Measurements from ENCODE around the gene SDF4. TPM values are rescaled to one million over a fixed set of nuclear protein-coding genes. Genes with fewer than 3 reads are reported as not detected.

The SDF4 gene
- total RNA-seq, 1 donor from 2014 or later, result 74.2 TPM

DNA sequence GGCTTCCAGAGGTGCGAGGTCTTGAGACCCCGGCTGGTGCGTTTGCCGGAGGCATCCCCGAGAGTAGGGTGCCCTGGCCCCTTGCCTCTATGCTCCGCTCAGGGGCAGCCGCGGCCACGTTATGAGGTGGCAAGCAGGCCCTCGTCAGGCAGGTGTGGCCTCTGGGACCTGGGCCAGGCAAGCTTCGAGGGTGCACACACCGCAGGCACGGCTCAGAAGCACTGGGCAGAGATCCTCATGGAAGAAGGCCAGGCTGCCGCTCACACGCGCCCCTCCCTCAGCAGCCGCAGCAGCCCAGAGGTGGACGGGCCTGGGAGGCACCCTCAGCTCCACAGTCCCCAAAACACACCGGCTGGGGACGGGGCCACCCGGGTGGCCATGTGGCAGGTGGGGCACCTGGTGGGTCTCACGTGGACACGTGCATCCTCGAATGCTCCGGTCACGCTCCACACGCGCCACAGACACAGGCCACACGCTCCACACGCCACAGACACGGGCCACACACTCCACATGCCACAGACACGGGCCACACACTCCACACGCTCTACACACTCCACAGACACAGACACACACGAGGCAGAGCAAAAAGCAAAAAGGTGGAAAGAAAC is 6.5 kb downstream of the SDF4 start:
- no peak for DNase-seq (ENCODE audit: extremely low spot score in 2 of 2)
- Histone ChIP-seq H3K4me1 (peaks cover 32% of the 10 kb centered on the region), H3K27me3 (no peaks in the 10 kb centered on the region), H3K4me3 (no peak overlapping the region), H3K27ac (no peak overlapping the region), H3K36me3 (peaks cover 0 to 57% of the 10 kb centered on the region in 2 donors), H3K9me3 (no peaks in the 10 kb centered on the region)
- intact Hi-C loops (cut with DNase I), result no loop called here
- TF ChIP-seq POLR2A (IDR thresholded peaks at IDR 0.05), result no peak
- TF ChIP-seq, protein P1, sequence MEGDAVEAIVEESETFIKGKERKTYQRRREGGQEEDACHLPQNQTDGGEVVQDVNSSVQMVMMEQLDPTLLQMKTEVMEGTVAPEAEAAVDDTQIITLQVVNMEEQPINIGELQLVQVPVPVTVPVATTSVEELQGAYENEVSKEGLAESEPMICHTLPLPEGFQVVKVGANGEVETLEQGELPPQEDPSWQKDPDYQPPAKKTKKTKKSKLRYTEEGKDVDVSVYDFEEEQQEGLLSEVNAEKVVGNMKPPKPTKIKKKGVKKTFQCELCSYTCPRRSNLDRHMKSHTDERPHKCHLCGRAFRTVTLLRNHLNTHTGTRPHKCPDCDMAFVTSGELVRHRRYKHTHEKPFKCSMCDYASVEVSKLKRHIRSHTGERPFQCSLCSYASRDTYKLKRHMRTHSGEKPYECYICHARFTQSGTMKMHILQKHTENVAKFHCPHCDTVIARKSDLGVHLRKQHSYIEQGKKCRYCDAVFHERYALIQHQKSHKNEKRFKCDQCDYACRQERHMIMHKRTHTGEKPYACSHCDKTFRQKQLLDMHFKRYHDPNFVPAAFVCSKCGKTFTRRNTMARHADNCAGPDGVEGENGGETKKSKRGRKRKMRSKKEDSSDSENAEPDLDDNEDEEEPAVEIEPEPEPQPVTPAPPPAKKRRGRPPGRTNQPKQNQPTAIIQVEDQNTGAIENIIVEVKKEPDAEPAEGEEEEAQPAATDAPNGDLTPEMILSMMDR (IDR thresholded peaks at IDR 0.05), result no peak
- no peak for TF ChIP-seq POLR2AphosphoS5 (IDR thresholded peaks at IDR 0.05; ENCODE audit: insufficient read depth in 1 of 2, low read depth in 1 of 2)

DNA sequence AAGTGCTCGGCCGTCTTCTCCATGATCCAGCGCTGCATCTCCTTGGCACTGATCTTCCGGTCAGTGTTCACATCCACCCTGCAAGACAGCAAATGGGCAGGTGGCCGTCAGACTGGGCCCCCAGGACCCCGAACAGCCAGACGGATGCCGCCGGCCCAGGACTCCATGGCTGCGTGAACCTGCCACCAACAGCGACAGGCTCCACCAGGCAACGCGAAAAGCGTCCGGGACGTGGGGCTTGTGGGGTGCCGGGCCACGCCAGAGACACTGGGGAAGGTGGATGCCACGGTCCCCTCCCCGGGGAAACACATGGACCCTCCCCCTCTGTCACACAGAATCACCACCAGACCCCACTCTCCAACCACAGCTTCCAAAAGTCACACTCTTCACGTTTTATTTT is 7.9 kb downstream of the SDF4 start:
- peaks cover 17% of the 10 kb centered on the region for H3K4me1 ChIP-seq
- H3K27me3 ChIP-seq, result no peaks in the 10 kb centered on the region
- no peak overlapping the region for H3K27ac ChIP-seq
- intact Hi-C loops (cut with DNase I), result no loop called here
- TF ChIP-seq POLR2AphosphoS5 (IDR thresholded peaks at IDR 0.05; ENCODE audit: insufficient read depth in 1 of 2, low read depth in 1 of 2) (no peak), POLR2A (IDR thresholded peaks at IDR 0.05) (no peak)
- TF ChIP-seq, protein P1 (IDR thresholded peaks at IDR 0.05), result no peak
- no peak for DNase-seq (ENCODE audit: extremely low spot score in 2 of 2)
- peaks cover 0 to 59% of the 10 kb centered on the region in 2 donors for H3K36me3 ChIP-seq
- no peak overlapping the region for H3K4me3 ChIP-seq
- no peaks in the 10 kb centered on the region for H3K9me3 ChIP-seq

DNA sequence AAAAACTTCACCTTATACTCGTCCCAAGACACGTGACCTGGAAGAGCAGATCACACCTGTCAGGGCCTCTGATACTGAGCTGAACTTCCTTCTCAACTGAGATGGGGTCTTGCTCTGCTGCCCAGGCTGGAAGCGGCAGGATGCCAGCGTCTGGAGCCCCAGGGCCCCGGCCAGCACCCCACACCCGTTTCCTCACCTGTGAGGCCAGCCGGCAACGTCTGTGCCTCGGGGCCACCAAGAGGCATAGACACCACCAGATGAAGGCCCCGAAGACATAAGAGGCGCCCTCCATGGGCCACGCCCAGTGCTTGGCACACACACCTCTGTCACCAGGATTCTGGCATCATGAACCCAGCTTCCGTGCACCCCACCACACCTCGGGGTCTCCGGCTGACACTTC is 8.5 kb downstream of the SDF4 start:
- Histone ChIP-seq H3K9me3 (no peaks in the 10 kb centered on the region), H3K27me3 (no peaks in the 10 kb centered on the region), H3K4me1 (peaks cover 12% of the 10 kb centered on the region), H3K36me3 (peaks cover 0 to 59% of the 10 kb centered on the region in 2 donors), H3K4me3 (no peak overlapping the region), H3K27ac (no peak overlapping the region)
- TF ChIP-seq POLR2A (IDR thresholded peaks at IDR 0.05), result no peak
- TF ChIP-seq POLR2AphosphoS5 (IDR thresholded peaks at IDR 0.05; ENCODE audit: insufficient read depth in 1 of 2, low read depth in 1 of 2), result no peak
- TF ChIP-seq, protein P1 (IDR thresholded peaks at IDR 0.05), result no peak
- no peak for DNase-seq (ENCODE audit: extremely low spot score in 2 of 2)
- intact Hi-C loops (cut with DNase I), result no loop called here

DNA sequence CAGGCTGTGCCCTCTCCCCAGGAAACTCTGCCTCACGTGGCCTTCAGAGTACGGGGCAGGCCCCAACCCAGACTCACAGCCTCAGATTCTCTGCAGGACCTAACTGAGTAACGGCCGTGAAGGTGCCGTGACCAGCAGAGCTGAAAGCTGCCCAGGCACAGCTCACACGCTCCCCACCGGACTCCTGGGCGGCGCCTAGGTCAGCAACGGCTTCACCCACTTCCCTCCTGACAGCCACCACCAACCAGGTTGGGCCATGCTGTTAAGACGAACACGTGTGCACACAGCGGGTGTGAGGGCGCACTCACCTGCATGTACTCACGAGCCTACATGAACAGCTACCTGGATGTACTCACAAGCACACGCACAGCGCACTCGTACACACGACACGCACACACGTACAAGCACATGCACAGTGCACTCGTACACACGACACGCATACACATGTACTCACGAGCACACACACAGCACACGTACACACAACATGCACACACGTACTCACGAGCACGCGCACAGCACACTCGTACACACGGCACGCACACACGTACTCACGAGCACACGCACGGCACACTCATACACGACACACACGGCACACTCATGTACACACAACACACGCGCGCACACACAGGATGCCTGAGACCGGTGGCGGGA is 9.1 kb downstream of the SDF4 start:
- no peak overlapping the region for H3K4me3 ChIP-seq
- no peaks in the 10 kb centered on the region for H3K9me3 ChIP-seq
- intact Hi-C loops (cut with DNase I), result no loop called here
- DNase-seq (ENCODE audit: extremely low spot score in 2 of 2), result no peak
- TF ChIP-seq POLR2A (IDR thresholded peaks at IDR 0.05), result no peak
- TF ChIP-seq, protein P1 (IDR thresholded peaks at IDR 0.05), result no peak
- TF ChIP-seq POLR2AphosphoS5 (IDR thresholded peaks at IDR 0.05; ENCODE audit: insufficient read depth in 1 of 2, low read depth in 1 of 2), result no peak
- H3K27ac ChIP-seq, result no peak overlapping the region
- no peaks in the 10 kb centered on the region for H3K27me3 ChIP-seq
- peaks cover 0 to 59% of the 10 kb centered on the region in 2 donors for H3K36me3 ChIP-seq
- H3K4me1 ChIP-seq, result peaks cover 7% of the 10 kb centered on the region

All from vagina (tissue), 2 donors.